ENCODE measurements around the gene IQSEC1.

GRCh38 chr3:13022348-13023234 is 50.6 kb downstream of the IQSEC1 start:
- TF ChIP-seq POLR2A (IDR thresholded peaks at IDR 0.05; ENCODE audit: low read depth, low read length) (no peak), TAF1 (IDR thresholded peaks at IDR 0.05; ENCODE audit: low read depth, low read length) (no peak), POLR2AphosphoS5 (IDR thresholded peaks at IDR 0.05; ENCODE audit: low read depth, low read length) (no peak), POU2F2 (IDR thresholded peaks at IDR 0.05; ENCODE audit: low read depth, low read length) (no peak)
